ENCODE results near the gene TENT5C.

TENT5C gene

GRCh38 chr1:117671781-117672501 is 66.1 kb downstream of the TENT5C start:
- POLR2A ChIA-PET: no interaction called here

GRCh38 chr1:117672756-117673155 is 66.9 kb downstream of the TENT5C start:
- POLR2A ChIA-PET: no interaction called here
- CTCF ChIA-PET: interaction anchor here (1.0 to 11.4 kb wide), 6 partner anchors 13 to 160 kb away, joined by 3 to 105 read pairs (median 6); no protein-coding TSS in a partner anchor
- no peak for DNase-seq (ENCODE audit: extremely low spot score)
- no peak for TF ChIP-seq CTCF (IDR thresholded peaks at IDR 0.05; ENCODE audit: control extremely low read depth, extremely low read depth, low read depth, missing control alignments)

More at GRCh38 chr1:117671781-117672501, 66.1 kb downstream of the TENT5C start:
- DNase-seq (ENCODE audit: extremely low spot score): no peak
- TF ChIP-seq CTCF (IDR thresholded peaks at IDR 0.05; ENCODE audit: control extremely low read depth, extremely low read depth, low read depth, missing control alignments): no peak
- CTCF ChIA-PET: interaction anchor here (1.0 to 11.4 kb wide), 8 partner anchors 9 to 159 kb away, joined by 3 to 105 read pairs (median 6); no protein-coding TSS in a partner anchor

GRCh38 chr1:117673405-117673804 is 67.6 kb downstream of the TENT5C start:
- TF ChIP-seq CTCF (IDR thresholded peaks at IDR 0.05; ENCODE audit: control extremely low read depth, extremely low read depth, low read depth, missing control alignments): no peak
- ChIA-PET POLR2A (no interaction called here), CTCF (interaction anchor here (1.2 to 11.4 kb wide), 12 partner anchors 10 to 313 kb away, joined by 3 to 105 read pairs (median 6); no protein-coding TSS in a partner anchor)
- no peak for DNase-seq (ENCODE audit: extremely low spot score)

- peak; percentile 75 for DNase-seq (ENCODE audit: extremely low spot score)
- peak; percentile 74 for TF ChIP-seq CTCF (IDR thresholded peaks at IDR 0.05; ENCODE audit: control extremely low read depth, extremely low read depth, low read depth, missing control alignments)
- CTCF ChIA-PET: interaction anchor here (0.7 to 11.4 kb wide), 28 partner anchors 8 to 315 kb away, joined by 3 to 105 read pairs (median 5); no protein-coding TSS in a partner anchor
- POLR2A ChIA-PET: interaction anchor here (0.5 to 0.6 kb wide), 2 partner anchors 162 to 336 kb away, joined by 3 to 7 read pairs; no protein-coding TSS in a partner anchor
Measured at GRCh38 chr1:117674521-117675400, 68.9 kb downstream of the TENT5C start.

- no peak for TF ChIP-seq CTCF (IDR thresholded peaks at IDR 0.05; ENCODE audit: control extremely low read depth, extremely low read depth, low read depth, missing control alignments)
- POLR2A ChIA-PET: no interaction called here
- no peak for DNase-seq (ENCODE audit: extremely low spot score)
- CTCF ChIA-PET: interaction anchor here (0.7 to 11.4 kb wide), 7 partner anchors 10 to 163 kb away, joined by 3 to 105 read pairs (median 16); no protein-coding TSS in a partner anchor
Measured at GRCh38 chr1:117675907-117676430, 70.1 kb downstream of the TENT5C start.

- no peak for DNase-seq (ENCODE audit: extremely low spot score)
- ChIA-PET POLR2A (no interaction called here), CTCF (interaction anchor here (1.8 to 11.4 kb wide), 3 partner anchors 20 to 141 kb away, joined by 6 to 105 read pairs (median 31); no protein-coding TSS in a partner anchor)
- TF ChIP-seq CTCF (IDR thresholded peaks at IDR 0.05; ENCODE audit: control extremely low read depth, extremely low read depth, low read depth, missing control alignments): no peak
Measured at GRCh38 chr1:117676615-117677130, 70.8 kb downstream of the TENT5C start.

All from GM10248 (cell line).